NCI-H526 treated with DMSO at 0.1 percent for 48 hours (cell line): ENCODE data around the gene PHACTR3.
"Not testable (repeated sequence)": the region's sequence is repeated elsewhere in the genome, so short reads cannot be mapped to it uniquely, and the experiment has no call there.

Experiments used
- DNase-seq: peaks from one replicate; lab custom pipeline; 2025; lab: John Stamatoyannopoulos, UW

Gene PHACTR3

GRCh38 chr20:59829054-59829785, 224.9 kb downstream of the PHACTR3 start:
- DNase-seq, result no peak

DNA sequence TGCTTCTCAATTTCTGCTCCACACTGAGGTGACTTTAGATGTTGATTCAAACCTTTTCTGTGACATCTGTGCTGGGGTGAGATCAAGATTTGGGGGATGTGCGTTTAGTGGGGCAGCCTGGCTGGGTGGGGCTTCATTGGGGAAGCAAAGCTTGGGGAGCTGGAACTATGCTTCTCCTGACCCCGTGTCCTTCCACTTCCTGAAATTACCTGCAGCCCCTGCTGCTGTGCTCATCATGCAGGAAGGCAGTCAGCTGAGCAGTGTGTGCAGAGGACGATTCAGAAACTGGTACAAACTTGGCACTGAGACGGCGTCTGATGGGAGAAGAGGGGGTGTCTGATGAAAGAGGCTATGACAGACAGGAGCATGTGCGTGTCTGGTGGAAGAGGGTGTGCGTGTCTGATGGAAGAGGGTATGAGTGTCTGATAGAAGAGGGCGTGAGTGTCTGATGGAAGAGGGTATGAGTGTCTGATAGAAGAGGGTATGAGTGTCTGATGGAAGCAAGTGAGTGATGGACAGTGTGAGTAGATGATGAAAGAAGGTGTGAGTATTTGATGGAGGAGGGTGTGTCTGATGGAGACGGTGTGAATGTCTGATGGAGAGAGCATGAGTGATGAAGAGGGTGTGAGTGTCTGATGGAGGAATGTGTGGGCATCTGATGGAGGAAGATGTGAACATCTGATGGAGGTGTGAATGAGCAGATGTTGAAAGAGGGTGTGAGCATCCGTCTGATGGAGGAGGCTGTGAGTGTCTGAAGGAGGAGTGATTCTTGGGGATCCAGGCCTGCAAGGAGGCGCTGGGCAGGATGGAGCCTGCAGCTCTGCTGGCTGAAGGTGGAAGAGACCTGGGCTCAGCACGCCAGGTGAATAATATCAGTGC, 225.7 kb downstream of the PHACTR3 start:
- DNase-seq, result no peak

- no peak for DNase-seq
These were observed 226.3 kb downstream of the PHACTR3 start for GRCh38 chr20:59830665-59831023.

GRCh38 chr20:59831024-59831915, 226.9 kb downstream of the PHACTR3 start:
- no peak for DNase-seq

DNA sequence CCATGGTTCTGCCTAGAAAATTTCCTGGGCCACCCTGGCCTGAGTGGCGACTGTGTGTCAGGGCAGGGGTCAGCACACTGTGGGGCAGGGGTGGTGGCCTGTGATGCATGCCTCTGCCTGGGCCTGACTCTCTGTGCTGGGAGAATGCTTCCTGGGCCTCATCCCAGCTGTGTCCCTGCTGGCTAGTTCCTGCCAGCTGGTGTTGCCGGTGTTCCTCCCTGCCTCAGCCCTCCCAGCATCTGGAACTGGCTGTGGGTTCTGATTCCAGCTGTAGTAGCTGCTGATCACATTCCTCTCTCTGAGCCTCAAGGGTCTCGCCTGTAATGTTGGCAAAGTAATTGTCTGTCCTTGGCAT, 227.6 kb downstream of the PHACTR3 start:
- DNase-seq, result no peak

DNA sequence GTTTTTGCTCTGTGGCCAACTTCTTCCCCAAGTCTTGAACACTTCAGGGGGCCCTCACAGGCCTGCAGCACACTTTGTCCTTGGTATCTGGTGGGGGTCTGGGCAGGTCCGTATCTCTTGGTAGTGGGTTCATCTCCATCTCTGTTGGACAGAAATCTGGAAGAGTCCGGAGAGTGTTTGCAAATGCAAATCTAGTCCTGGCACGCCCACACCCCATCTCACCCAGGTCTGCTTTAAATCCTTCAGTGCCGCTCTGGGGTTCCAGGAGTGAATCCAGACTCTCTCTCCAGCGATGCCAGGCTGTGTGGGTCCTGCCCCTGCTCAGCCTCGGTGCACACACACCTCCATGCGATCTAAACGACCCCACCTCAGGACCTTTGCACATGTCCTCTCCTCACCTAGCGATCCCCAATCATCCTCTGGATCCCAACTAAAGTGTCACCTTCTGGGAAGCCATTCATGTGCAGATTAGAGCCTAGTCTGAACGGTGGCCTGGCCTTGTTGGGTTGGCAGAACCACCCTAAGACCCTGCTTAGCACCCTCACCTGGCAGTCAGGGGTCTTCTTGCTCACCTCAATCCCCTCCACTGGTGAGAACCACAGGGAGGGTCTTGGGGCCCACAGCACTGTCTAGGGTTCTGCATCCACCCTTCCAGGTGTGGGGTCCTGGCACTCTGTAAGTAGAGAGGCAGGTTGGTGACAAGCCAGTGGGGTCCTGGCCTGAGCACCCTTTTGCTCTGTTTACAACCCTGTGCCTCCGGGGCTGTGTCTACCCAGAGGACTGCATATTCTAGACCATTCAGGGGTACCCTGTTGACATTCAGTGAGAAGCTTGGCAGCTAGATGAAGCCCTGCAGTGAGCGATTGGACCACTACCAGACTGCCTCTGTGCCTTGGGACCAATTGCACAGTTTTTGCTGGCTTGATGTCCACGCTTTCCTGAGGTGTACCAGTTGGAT, 228.3 kb downstream of the PHACTR3 start:
- DNase-seq, result no peak

GRCh38 chr20:59835057-59835447, 230.7 kb downstream of the PHACTR3 start:
- DNase-seq, result no peak

DNA sequence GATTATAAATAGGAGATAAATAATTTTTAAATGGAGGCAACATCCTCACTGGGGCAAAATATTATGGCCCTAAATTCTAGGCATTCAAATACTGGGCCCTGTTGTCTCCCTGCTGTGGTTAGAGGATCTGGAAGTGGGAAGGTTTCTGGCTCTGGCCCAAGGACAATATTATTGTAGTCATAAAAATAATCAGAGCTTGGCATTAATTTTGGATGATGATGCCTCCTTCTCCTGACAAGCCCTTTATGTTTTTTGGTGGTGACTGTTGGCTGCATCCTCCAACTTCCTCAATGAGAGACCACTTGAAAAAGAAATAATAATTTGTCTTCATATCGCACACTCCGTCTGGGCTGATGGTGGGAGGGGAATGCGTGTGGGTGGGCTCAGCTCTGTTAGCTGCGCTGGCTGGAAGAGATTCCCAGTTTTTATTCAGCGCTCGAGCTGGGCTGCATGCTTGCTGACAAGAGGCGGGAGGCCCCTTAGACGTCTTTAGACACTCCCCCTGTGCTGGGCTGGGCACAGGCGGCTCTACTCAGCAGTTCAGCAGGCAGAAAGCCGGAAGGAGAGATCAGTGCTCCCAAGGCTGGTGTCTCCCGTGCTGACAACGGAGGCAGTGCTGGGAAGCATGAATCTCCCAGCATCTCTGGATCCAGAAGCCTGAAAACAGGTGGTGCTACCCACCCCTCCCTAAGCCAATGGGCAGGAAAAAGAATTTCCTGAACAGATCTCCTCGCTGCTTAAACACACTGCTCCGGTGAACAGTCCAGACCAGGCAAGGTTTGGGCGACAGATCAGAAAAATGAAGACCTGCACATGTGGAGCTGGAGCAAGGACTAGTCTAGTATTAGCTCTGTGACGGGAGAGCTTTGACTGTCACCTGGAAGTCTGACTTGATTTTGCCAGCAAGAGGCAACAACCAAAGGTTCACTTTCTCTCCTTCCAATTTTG, 231.4 kb downstream of the PHACTR3 start:
- DNase-seq, result no peak

GRCh38 chr20:59836767-59837166, 232.4 kb downstream of the PHACTR3 start:
- no peak for DNase-seq

GRCh38 chr20:59837623-59838394, 233.5 kb downstream of the PHACTR3 start:
- DNase-seq, result no peak

GRCh38 chr20:59839400-59839799, 235.1 kb downstream of the PHACTR3 start:
- no peak for DNase-seq

DNA sequence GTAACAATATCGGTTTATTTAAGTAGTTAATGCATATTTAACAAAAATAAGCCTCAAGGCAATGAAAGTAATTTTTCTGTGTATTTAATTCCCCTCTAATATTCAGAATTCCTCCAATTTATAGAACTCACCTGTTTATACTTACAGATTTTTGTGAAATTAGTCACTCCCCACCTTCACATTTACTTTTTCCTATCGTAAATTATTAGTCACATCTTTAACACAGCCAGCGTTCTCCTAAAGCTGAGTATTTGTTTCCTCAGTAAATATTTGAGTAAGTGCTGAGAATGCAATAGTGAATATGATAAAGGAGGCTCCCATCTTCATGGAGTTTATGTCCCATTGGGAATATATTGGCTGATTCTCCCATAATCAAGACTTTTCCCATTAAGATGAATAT, 241.1 kb downstream of the PHACTR3 start:
- no peak for DNase-seq

DNA sequence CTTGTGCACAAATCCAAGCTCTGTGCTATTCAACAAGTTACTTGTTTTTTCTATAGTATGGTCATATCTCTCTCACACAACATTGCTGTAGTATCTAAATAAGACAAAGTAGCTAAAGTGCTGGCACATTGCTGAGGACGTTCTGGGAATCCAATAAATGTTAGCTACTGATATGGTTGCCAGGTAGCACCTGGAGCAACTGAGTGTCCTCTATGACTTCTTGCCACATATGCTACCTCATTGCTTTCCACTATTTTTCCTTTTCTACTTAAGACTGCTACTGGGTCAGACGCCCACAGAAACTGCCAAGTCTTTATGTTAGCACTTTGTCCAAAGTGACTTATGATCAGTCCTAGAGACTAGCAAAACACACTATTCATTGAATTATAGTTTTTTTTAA, 243.8 kb downstream of the PHACTR3 start:
- DNase-seq, result no peak

DNA sequence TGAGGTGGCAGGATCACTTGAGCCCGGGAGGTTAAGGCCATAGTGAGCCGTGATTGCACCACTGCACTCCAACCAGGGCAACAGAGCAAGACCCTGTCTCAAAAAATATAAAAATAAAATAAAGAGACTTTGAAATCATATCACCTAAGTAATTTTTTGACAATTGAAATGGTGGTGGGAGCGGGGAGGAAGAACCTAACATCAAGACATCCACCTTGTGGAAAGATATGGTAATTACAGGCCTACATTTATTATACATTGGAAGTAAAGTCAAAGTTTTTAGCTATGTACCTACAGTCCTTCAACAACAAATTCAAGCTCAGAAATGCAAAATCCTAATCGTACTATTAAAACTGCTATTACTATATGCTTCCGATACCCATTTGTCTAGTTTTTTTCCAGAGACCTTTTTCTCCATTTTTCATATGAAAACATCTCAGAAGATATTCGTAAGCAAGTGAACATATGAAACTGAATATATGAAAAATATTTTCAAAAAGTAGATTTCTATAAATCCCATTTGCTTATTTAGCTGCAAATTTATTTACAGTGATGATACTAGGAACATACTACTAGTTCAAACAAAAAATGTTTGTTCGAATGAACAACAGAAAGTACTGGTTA, 245.8 kb downstream of the PHACTR3 start:
- peak; percentile 38 for DNase-seq

DNA sequence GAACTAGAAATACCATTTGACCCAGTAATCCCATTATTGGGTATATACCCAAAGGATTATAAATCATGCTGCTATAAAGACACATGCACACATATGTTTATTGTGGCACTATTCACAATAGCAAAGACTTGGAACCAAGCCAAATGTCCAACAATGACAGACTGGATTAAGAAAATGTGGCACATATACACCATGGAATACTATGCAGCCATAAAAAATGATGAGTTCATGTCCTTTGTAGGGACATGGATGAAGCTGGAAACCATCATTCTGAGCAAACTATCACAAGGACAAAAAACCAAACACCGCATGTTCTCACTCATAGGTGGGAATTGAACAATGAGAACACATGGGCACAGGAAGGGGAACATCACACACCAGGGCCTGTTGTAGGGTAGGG, 252.2 kb downstream of the PHACTR3 start:
- DNase-seq, result not testable (repeated sequence)

- DNase-seq, result not testable (repeated sequence)
These were observed 252.6 kb downstream of the PHACTR3 start for GRCh38 chr20:59856941-59857340.

DNA sequence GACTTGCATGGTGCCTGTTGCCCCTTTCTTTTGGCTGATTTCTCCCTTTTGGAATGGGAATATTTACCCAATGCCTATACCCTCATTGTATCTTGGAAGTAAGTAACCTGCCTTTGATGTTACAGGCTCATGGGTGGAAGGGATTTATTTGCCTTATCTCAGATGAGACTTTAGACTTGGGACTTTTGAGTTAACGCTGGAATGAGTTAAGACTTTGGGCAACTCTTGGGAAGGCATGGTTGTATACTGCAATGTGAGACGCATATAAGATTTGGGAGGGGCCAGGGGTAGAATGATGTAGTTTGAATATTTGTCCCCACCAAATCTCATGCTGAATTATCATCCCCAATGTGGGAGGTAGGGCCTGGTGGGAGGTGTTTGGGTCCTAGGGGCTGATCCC, 253.6 kb downstream of the PHACTR3 start:
- no peak for DNase-seq

- DNase-seq, result no peak
These were observed 254.1 kb downstream of the PHACTR3 start for GRCh38 chr20:59858425-59858824.

DNA sequence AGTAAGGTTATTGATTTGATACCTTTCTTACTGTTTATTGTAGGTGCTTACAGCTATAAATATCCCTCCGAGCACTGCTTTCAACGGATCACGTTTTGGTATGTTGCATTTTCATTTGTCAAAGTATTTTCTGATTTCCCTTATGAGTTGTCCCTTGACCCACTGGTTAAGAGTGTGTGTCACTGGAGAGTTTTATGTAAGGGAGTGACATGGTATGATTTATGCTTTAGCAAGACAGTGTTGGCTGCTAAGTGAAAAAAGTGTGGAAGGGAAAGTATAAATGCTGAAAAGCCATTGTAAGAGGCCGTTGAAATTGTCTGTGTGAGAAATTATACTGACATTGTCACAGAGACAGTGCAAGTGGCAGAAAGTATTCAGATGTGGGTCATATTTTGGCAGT, 257.1 kb downstream of the PHACTR3 start:
- no peak for DNase-seq
